HCT116 (cell line): ENCODE data around the gene MAP2K5. TPM values are rescaled to one million over a fixed set of nuclear protein-coding genes. Genes with fewer than 3 reads are reported as not detected.

Source experiments
- ATAC-seq: fragments of 200-7000 bp; cut with Tn5 transposase; 2 replicates; pipeline ENCODE4 v1.9.1; 2020; ENCODE audit warnings: mild to moderate bottlenecking, moderate library complexity
- BruUV-seq: library from RNA; stranded (reverse); fragments of 400-500 nt; replicated peaks from 2 replicates; lab custom pipeline; 2021; lab: Mats Ljungman, UMichigan
- CTCF ChIA-PET: fragments of 300-600 bp; sonication (Branson Sonifier 250); formaldehyde crosslinking; loops from one replicate; lab custom pipeline; 2021; ENCODE audit warnings: antibody characterized with exemption; lab: Charles Lee
- POLR2A ChIA-PET: fragments of 300-600, 350-600 bp; sonication (Branson Sonifier 250); formaldehyde crosslinking; loops from one replicate; lab custom pipeline; 2021; ENCODE audit warnings: antibody characterized with exemption; lab: Charles Lee
- RAD21 ChIA-PET, 2 experiments: fragments of 300-600 bp; sonication (Branson Sonifier 250); formaldehyde crosslinking; loops; one replicate each; lab custom pipeline; 2023; ENCODE audit warnings: low total read pairs in 2 of 2; ENCODE audit not compliant: uncharacterized antibody in 2 of 2, unreplicated experiment in 2 of 2, low non-redundant PET in 1 of 2; lab: Charles Lee
- DNase-seq: peaks from one replicate; pipeline ENCODE4 v3.0.0-alpha.2; 2010; ENCODE audit warnings: low read depth, low spot score
- H2AFZ ChIP-seq: fragments of 200-600 bp; shearing (Covaris generic), sonication (generic); 2 replicates; pipeline ENCODE4 v1.6.1; 2017; ENCODE audit warnings: low read depth, mixed run types, mixed read lengths, antibody characterized with exemption, low read length; ENCODE audit not compliant: poor library complexity, severe bottlenecking
- H3K27ac ChIP-seq: 2 replicates; pipeline ENCODE4 v1.5.1; 2012; ENCODE audit warnings: low read depth, low read length
- H3K27me3 ChIP-seq: fragments of 200-600 bp; sonication (generic); 2 replicates; pipeline ENCODE4 v1.6.1; 2016; ENCODE audit warnings: mixed run types, low read length, mixed read lengths; ENCODE audit not compliant: insufficient read depth
- H3K36me3 ChIP-seq, 2 experiments: fragments of 200-500 bp in 1 of 2; fragments of 200-600 bp in 1 of 2; sonication (Bioruptor generic) in 1 of 2; sonication (generic) in 1 of 2; 2 replicates each; pipeline versions ENCODE4 v1.5.1 to v1.6.1; 2014 to 2016; ENCODE audit warnings: low read length in 2 of 2, inconsistent platforms in 1 of 2, mixed read lengths in 1 of 2, mixed run types in 1 of 2; ENCODE audit not compliant: insufficient read depth in 2 of 2, control insufficient read depth in 1 of 2
- H3K4me1 ChIP-seq, 2 experiments: fragments of 200-600 bp in 1 of 2; sonication (generic) in 1 of 2; 2 replicates each; pipeline versions ENCODE4 v1.5.1 to v1.6.1; 2012 to 2017; ENCODE audit warnings: low read length in 2 of 2, inconsistent platforms in 1 of 2, mild to moderate bottlenecking in 1 of 2, mixed read lengths in 1 of 2, mixed run types in 1 of 2, moderate library complexity in 1 of 2; ENCODE audit not compliant: insufficient read depth in 2 of 2, control insufficient read depth in 1 of 2
- H3K4me2 ChIP-seq: fragments of 200-600 bp; sonication (generic); 2 replicates; pipeline ENCODE4 v1.6.1; 2017; ENCODE audit warnings: mixed run types, low read length, mixed read lengths
- H3K4me3 ChIP-seq, 2 experiments: fragments of 200-600 bp in 1 of 2; sonication (generic) in 1 of 2; replicated peaks in 1 of 2; 2 replicates each; pipeline ENCODE4 v1.5.1; 2011 to 2016; ENCODE audit warnings: low read length in 2 of 2, control low read depth in 1 of 2, low read depth in 1 of 2, mild to moderate bottlenecking in 1 of 2, mixed read lengths in 1 of 2, mixed run types in 1 of 2
- H3K79me2 ChIP-seq: fragments of 200-600 bp; sonication (generic); 2 replicates; pipeline ENCODE4 v1.6.1; 2017; ENCODE audit warnings: mild to moderate bottlenecking, mixed run types, low read length, moderate library complexity, mixed read lengths; ENCODE audit not compliant: insufficient read depth
- H3K9ac ChIP-seq: fragments of 200-600 bp; sonication (generic); 2 replicates; pipeline ENCODE4 v1.6.1; 2016; ENCODE audit warnings: low read length, mixed read lengths
- H3K9me2 ChIP-seq: fragments of 200-600 bp; sonication (generic), shearing (Covaris generic); 2 replicates; pipeline ENCODE4 v1.6.1; 2017; ENCODE audit warnings: mixed run types, mild to moderate bottlenecking, moderate library complexity; ENCODE audit not compliant: insufficient read depth
- H3K9me3 ChIP-seq, 2 experiments: fragments of 200-500 bp in 1 of 2; fragments of 200-600 bp in 1 of 2; sonication (Bioruptor generic) in 1 of 2; sonication (generic) in 1 of 2; 2 replicates each; pipeline ENCODE4 v1.6.1; 2014 to 2017; ENCODE audit warnings: low read length in 2 of 2, mixed read lengths in 2 of 2, inconsistent platforms in 1 of 2, low read depth in 1 of 2, mild to moderate bottlenecking in 1 of 2, mixed run types in 1 of 2, moderate library complexity in 1 of 2; ENCODE audit not compliant: control insufficient read depth in 1 of 2, insufficient read depth in 1 of 2
- H4K20me1 ChIP-seq: fragments of 200-600 bp; sonication (generic), shearing (Covaris generic); 2 replicates; pipeline ENCODE4 v1.6.1; 2017; ENCODE audit warnings: mixed run types, mild to moderate bottlenecking, moderate library complexity; ENCODE audit not compliant: insufficient read depth
- CEBPB ChIP-seq: IDR thresholded peaks from 2 replicates; pipeline ENCODE4 v1.6.1; 2012; ENCODE audit warnings: low read depth
- CTCF ChIP-seq, 3 experiments: fragments of 200-600 bp in 1 of 3; sonication (generic) in 1 of 3; IDR thresholded peaks in 2 of 3; conservative IDR thresholded peaks in 1 of 3; 2 replicates each; pipeline ENCODE4 v1.5.1; 2012 to 2017; ENCODE audit warnings: low read depth in 2 of 3, low read length in 2 of 3, antibody characterized with exemption in 1 of 3, borderline replicate concordance in 1 of 3, control low read depth in 1 of 3, mild to moderate bottlenecking in 1 of 3, mixed read lengths in 1 of 3, mixed run types in 1 of 3, moderate library complexity in 1 of 3; ENCODE audit not compliant: insufficient read depth in 1 of 3
- EGR1 ChIP-seq: IDR thresholded peaks from 2 replicates; pipeline ENCODE4 v1.6.1; 2012; ENCODE audit warnings: low read depth
- ELF1 ChIP-seq: IDR thresholded peaks from 2 replicates; pipeline ENCODE4 v1.6.1; 2012; ENCODE audit warnings: low read depth, borderline replicate concordance
- EZH2phosphoT487 ChIP-seq: fragments of 200-600 bp; IDR thresholded peaks from 2 replicates; pipeline ENCODE4 v1.6.1; 2018; ENCODE audit warnings: antibody characterized with exemption, borderline replicate concordance
- FOSL1 ChIP-seq: IDR thresholded peaks from 2 replicates; pipeline ENCODE4 v1.6.1; 2012; ENCODE audit warnings: low read depth
- MAX ChIP-seq: IDR thresholded peaks from 2 replicates; pipeline ENCODE4 v1.6.1; 2012
- POLR2A ChIP-seq: IDR thresholded peaks from 2 replicates; pipeline ENCODE4 v1.7.0; 2011; ENCODE audit warnings: borderline replicate concordance; ENCODE audit not compliant: insufficient read depth, insufficient read length; ENCODE audit errors: extremely low read depth
- SIN3A ChIP-seq: IDR thresholded peaks from 2 replicates; pipeline ENCODE4 v1.6.1; 2012; ENCODE audit warnings: low read depth
- ZNF274 ChIP-seq: fragments of 200-500 bp; sonication (Bioruptor generic); IDR thresholded peaks from 2 replicates; pipeline ENCODE4 v1.6.1; 2014; ENCODE audit warnings: mild to moderate bottlenecking, low read depth, low read length, inconsistent platforms
- intact Hi-C: fragments of 100-400 bp; cut with micrococcal nuclease; formaldehyde crosslinking; loops from 2 replicates; pipeline ENCODE4 v1.10.0; 2022
- total RNA-seq: library from RNA; stranded (reverse); gene quantifications from one replicate; pipeline ENCODE4 v1.2.1, GENCODE V29; 2021; ENCODE audit not compliant: unreplicated experiment
- TF ChIP-seq, protein P1 (sequence below): IDR thresholded peaks from 2 replicates; pipeline ENCODE4 v1.6.1; 2012

The MAP2K5 gene
- total RNA-seq, 1 experiment from 2014 or later, result 15.6 TPM

- no peak for TF ChIP-seq FOSL1
- no peak for TF ChIP-seq SIN3A
- no peak for TF ChIP-seq POLR2A
- no peak for TF ChIP-seq EGR1
- TF ChIP-seq, protein P1, sequence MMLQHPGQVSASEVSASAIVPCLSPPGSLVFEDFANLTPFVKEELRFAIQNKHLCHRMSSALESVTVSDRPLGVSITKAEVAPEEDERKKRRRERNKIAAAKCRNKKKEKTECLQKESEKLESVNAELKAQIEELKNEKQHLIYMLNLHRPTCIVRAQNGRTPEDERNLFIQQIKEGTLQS, result no peak
- TF ChIP-seq, all 23 proteins: peak for 0
These were observed 203.9 kb downstream of the MAP2K5 start (continued) for GRCh38 chr15:67746450-67746849.

DNA sequence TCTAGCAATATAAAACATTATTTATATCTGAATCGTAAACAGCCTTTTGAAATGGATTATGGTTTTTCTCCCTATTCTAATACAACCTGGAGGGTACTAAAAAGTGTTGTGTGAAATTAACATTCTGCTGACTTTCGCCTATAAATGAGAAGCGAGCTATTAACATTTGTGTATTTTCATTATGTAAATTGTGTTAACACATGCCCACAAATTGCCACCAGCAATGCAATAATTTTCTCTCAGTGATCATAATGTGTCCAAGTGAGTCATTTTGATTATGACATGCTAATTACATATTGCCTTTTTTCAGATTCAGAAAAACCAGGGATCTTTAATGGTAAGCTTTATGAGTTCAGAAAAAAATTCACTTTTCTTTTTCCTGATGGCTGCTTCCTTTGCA lies 205.4 kb downstream of the MAP2K5 start:
- H2AFZ ChIP-seq, result no peak overlapping the region
- H3K27me3 ChIP-seq, result no peaks in the 10 kb centered on the region
- H3K9ac ChIP-seq, result no peak overlapping the region
- ATAC-seq (no peak), DNase-seq (no peak)
- H3K9me3 ChIP-seq, result no peaks in the 10 kb centered on the region
- H3K36me3 ChIP-seq, result no peaks in the 10 kb centered on the region
- no peaks in the 10 kb centered on the region for H3K9me2 ChIP-seq
- BruUV-seq, result no TSS peak
- H3K27ac ChIP-seq, result no peak overlapping the region
- TF ChIP-seq EGR1, result no peak
- TF ChIP-seq FOSL1, result no peak
- no peak for TF ChIP-seq ELF1
- TF ChIP-seq ZNF274, result no peak
- TF ChIP-seq CTCF (IDR thresholded peaks at IDR 0.05 in 2 of 3, conservative IDR thresholded peaks at IDR 0.05 in 1 of 3; ENCODE audit: borderline replicate concordance in 1 of 3, insufficient read depth in 1 of 3, low read depth in 2 of 3, low read length in 2 of 3), result no peak
- no peak for TF ChIP-seq CEBPB
- no peak for TF ChIP-seq EZH2phosphoT487
- no peak for TF ChIP-seq MAX
- no peak overlapping the region for H3K4me3 ChIP-seq
- no peaks in the 10 kb centered on the region for H3K4me1 ChIP-seq
- POLR2A ChIA-PET, result no interaction called here
- no peaks in the 10 kb centered on the region for H3K79me2 ChIP-seq
- RAD21 ChIA-PET, result no interaction called here
- CTCF ChIA-PET, result no interaction called here
- intact Hi-C loops, result no loop called here
- H4K20me1 ChIP-seq, result no peaks in the 10 kb centered on the region
- no peak overlapping the region for H3K4me2 ChIP-seq
